CD4-positive, alpha-beta T cell treated with Interferon alpha-2 for 1 hour (primary cell): ENCODE data around the gene LIMS1.

ENCODE experiments used
- DNase-seq, 2 donors: peaks; one replicate each; pipeline ENCODE4 v3.0.0-alpha.2; 2020 to 2022

The LIMS1 gene

GRCh38 chr2:108616318-108616717, 82.0 kb downstream of the LIMS1 start:
- no peak for DNase-seq

GRCh38 chr2:108616751-108617161, 82.5 kb downstream of the LIMS1 start:
- DNase-seq, result no peak

- DNase-seq, result no peak
Observed at GRCh38 chr2:108617617-108618016, 83.3 kb downstream of the LIMS1 start.

GRCh38 chr2:108619925-108620620, 85.8 kb downstream of the LIMS1 start:
- DNase-seq, result no peak

GRCh38 chr2:108620656-108621055, 86.4 kb downstream of the LIMS1 start:
- no peak for DNase-seq

- DNase-seq, result peak; percentile 77 to 85
Observed at GRCh38 chr2:108621087-108621559, 86.9 kb downstream of the LIMS1 start.

- DNase-seq, result peak in 1 of 2 donors; percentile 37
Observed at GRCh38 chr2:108621687-108622681, 87.7 kb downstream of the LIMS1 start.

GRCh38 chr2:108623616-108624015, 89.3 kb downstream of the LIMS1 start:
- no peak for DNase-seq

- DNase-seq, result no peak
Observed at GRCh38 chr2:108625186-108625827, 91.0 kb downstream of the LIMS1 start.

- DNase-seq, result no peak
Observed at GRCh38 chr2:108625828-108626195, 91.5 kb downstream of the LIMS1 start.

- no peak for DNase-seq
Observed at GRCh38 chr2:108626995-108627394, 92.7 kb downstream of the LIMS1 start.

GRCh38 chr2:108627911-108628567, 93.8 kb downstream of the LIMS1 start:
- no peak for DNase-seq

GRCh38 chr2:108628936-108629335, 94.7 kb downstream of the LIMS1 start:
- no peak for DNase-seq

- DNase-seq, result peak in 1 of 2 donors; percentile 31
Observed at GRCh38 chr2:108629417-108629816, 95.1 kb downstream of the LIMS1 start.

GRCh38 chr2:108630567-108631405, 96.5 kb downstream of the LIMS1 start:
- no peak for DNase-seq

GRCh38 chr2:108632332-108633160, 98.3 kb downstream of the LIMS1 start:
- no peak for DNase-seq

- DNase-seq, result no peak
Observed at GRCh38 chr2:108633409-108633808, 99.1 kb downstream of the LIMS1 start.

- DNase-seq, result no peak
Observed at GRCh38 chr2:108634011-108634410, 99.7 kb downstream of the LIMS1 start.

GRCh38 chr2:108634576-108635160, 100.4 kb downstream of the LIMS1 start:
- no peak for DNase-seq

- DNase-seq, result no peak
Observed at GRCh38 chr2:108635630-108636354, 101.5 kb downstream of the LIMS1 start.
